Inferior parietal cortex (tissue), 1 donor: ENCODE results near the gene TSPAN15.

Experiments used
- DNase-seq: peaks from one replicate; pipeline ENCODE4 v3.0.0-alpha.2; 2016; ENCODE audit errors: extremely low spot score

The TSPAN15 gene

DNA sequence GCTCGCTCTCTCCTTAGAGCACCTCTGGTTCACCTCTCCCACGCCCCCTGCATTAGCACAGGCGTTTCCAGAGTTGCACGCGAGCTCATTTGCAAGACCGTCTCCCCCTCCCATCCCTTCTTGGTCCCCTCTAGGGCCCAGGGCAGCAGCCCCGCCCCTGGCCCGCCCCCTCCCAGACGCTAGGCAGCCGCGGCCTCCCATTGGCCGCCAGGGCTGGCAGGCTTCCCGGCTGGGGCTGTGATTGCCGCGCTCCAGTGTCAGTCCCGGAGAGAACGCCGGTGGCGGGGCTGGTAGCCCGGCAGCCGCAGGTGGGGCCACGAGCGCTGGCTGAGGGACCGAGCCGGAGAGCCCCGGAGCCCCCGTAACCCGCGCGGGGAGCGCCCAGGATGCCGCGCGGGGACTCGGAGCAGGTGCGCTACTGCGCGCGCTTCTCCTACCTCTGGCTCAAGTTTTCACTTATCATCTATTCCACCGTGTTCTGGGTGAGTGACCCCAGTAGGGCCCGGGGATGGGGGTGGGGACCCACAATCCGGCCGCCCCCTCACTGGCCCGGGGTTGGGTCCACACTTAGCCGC, at the start of gene TSPAN15:
TSPAN15 (plus strand) TSS at position 257 of the 575 bp plus-strand sequence; CDS start at position 387, 130 bp downstream.
- peak; percentile 86 for DNase-seq

DNA sequence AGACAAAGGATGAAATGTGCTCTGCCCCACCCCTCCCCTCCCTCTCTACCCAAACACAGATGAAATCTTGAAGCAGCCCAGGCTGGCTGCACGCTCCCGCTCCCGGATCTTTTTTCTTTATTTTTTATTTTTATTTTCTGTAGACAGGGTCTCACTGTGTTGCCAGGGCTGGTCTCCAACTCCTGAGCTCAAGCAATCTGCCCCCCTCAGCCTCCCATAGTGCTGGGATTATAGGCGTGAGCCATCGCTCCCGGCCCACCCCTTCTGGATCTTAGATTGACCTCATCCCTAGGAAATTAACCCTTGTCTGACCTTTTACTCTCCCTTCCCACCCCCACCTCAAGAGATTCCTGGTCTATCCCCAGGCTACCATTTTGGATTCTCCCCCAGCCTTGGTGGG, 48.9 kb upstream of the TSPAN15 start:
- DNase-seq, result no peak

DNA sequence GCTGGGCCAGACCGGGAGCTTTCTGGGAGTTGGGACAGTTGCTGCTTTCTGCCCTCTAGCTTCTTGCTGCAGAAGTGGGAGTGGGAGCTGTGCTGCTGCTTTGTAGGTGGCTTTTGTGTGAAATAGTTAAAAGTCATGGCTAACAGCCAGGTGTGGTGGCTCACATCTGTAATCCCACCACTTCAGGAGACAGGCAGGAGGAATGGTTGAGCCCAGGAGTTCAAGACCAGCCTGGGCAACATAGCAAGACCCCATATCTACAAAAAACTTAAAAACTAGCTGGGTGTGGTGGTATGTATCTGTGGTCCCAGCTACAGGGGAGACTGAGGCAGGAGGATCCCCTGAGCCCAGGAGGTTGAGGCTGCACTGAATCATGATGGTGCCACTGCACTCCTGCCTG, 48.2 kb upstream of the TSPAN15 start:
- DNase-seq, result no peak

DNA sequence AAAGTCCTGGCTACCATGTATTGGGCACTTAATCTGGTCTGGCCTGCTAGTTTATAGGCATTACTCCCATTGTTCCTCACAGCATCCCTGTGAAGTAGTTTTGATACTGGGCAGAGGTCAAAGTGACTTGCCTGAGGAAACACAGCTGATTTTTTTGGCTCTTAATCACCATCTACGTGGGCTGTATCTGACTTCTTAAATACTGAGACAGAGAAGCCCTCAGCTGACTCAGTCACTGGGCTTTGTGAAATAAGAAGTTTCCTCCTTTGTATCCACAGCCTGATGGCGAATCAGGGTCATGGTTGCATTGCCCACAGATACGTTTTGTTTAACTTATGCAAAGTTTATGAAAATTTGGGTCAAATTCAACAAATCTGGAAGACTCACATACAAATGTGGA, 47.7 kb upstream of the TSPAN15 start:
- no peak for DNase-seq

DNA sequence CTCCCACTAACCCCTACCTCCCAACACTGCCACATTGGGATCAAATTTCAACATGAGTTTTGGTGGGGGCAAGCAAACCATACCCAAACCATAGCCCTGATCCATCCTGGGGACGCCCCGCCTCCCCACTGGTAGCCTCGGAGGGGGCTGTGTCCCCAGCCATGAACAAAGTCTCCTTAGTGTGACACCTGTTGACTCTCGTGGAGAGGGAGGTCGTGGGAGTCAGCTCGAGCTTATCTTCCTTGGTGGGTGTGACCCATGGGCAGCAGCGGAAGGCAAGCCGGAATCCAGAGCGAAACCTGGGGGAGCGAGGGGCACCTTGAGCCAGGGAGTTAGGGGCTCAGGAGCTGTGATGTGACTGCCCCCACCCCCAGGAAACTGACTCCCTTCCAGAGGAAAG, 46.5 kb upstream of the TSPAN15 start:
- no peak for DNase-seq

DNA sequence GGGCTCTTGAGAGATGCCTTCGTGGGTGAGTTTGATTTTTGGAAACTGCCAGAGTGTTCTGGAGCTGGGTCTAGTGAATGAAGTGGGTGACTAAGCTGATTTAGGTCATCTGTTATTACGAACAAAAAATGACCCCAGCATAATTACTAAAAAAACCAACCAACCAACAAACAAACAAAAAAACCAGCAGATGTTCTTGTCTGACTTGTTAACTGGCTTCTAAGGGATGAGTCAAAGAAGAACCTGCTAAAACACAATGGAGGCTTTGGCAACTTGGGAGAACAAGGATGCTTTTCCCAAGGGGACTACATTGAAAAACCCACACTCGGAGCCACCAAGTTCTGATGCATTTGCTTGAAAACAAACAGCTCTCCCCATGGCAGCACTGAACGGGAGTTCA, 46.0 kb upstream of the TSPAN15 start:
- no peak for DNase-seq

DNA sequence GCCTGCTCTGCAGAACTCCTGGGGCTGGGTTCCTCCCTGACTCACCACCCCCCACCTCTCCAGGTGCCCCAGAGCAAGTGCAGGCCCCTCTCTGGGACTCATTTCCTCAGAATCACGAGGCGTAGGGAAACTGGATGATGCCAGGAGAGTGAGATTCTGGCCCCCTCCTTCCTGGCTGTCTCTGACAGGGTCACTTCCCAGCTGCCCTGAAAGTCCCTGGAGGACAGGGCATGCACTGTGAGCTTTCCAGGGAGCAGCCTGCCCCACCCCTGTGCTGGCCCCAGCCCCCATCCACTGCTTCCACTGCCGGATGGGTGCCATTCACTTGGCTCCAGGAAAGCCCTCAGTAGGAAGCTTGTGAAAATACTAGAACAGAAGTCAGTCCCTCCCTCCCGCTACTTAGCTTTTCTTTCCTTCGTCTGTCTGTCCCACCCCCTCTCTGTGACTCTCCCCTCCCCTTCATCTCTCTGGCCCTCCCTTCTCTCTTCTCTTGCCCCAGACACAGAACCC, 44.9 kb upstream of the TSPAN15 start:
- no peak for DNase-seq

DNA sequence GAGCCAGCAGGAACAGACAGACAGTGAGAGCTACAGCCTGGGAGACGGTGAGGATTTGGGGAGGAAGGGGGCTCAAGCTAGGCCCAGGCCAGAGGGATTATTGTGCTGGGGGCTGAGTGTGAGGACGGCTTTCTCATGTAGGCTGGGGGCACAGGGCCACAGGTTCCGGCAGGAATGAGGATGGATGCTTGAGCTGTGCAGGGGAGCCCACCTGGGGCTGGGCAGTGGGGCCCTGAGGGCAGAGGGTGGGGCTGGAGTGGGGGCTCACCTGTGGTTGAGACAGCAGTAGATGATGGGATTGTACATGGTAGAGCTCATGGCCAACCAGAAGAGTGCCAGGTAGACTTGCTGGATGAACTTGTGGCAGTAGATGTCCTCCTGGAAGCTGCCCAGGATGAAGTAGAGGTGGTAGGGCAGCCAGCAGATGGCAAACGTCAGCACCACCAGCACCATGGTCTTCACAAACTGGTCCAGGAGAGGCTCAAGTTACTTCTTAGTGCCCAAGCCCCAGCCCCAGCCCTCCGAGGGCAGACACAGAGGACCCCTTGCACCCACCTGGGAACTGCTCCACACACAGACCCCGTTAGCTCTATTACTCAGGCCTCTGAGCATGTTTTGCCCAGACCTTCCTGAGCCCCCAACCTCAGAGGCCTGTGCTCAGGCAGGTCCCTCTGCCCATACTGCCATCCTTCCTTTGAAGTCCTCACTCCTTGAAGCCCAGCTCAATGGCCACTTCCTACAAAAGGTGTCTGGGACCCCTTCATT, 44.3 kb upstream of the TSPAN15 start:
- no peak for DNase-seq

DNA sequence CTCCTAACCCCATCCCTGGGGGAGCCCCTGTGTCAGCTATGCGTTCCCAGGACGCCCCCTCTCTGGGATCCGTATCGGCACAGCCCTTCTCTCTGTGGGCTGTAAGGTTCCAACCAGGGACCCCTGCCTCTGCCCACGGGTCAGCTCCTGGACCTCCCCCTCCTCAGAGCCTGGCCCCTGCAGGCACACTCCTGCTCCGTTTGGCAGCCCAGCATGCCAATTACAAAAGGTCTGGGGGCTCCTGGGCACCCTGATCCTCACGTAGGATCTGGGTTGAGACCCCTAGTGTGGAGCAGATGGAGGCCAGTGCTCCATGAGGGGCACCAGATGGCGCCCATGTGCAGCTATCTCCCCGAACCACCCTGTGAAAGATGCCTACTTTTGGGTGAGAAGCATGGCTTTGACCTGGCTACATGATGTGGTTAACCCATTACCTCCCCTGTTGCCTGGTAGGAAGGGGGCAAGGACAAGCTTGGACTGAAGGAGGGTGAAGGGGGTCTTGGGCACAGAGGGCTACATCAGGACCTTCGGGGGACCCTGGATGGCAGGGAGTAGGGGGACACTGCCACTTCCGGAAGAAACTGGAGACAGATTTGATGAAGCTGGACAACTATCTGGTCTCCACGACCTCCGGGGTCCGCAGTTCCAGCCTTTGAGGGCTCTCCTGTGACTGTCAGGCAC, 43.5 kb upstream of the TSPAN15 start:
- DNase-seq, result no peak

DNA sequence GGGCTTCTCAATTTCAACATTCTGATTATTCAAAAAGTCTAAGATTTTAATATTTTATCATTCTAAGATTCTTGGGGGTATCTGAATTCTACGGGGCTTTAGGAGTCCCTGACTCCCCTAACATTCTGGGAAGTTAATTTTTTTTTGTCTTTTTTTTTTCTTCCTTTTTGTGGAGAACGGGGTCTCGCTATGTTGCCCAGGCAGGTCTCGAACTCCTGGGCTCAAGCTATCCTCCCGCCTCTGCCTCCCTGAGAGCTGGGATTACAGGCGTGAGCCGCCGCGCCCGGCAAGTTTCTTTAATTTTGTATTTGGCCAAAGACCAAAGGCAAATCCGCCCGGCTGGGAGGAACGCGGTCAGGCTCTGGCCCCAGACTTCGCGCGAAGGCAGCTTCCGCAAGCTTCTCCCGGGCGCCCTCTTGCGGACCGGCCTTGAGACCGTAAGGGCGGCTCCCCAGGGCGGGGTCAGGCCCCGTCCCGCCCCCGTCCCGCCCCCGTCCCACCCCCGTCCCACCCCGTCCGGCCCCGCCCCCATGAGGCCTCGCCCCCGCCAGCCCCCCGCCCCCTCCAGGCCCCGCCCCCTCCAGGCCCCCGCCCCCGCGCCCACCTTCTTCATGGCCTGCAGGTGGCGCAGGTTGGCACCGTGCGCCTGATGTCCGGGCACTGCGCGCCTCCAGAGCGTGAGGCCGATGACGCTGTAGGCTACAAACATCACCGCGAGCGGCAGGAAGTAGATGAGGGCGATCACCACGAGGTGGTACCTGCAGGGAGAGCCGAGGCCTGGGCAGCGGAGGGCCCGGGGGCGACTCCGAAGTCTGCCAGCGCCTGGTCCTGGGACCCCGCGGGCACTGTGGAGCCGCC, 42.7 kb upstream of the TSPAN15 start:
- DNase-seq, result peak; percentile 87

DNA sequence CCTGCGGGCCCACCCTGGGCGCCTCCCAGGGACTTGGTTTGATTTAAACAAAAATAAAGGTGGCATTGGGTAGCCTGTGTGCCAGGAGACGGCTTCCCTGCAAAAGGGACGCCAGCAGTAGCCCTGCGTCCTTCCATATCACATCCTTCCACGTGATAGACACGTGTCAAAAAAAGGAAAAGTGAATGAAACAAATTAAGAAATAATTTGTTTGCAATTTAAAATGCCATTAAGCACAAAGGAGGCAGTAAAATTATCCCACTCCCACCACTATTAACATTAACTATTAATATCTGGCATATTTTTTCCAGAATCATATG, 42.1 kb upstream of the TSPAN15 start:
- peak; percentile 41 for DNase-seq

DNA sequence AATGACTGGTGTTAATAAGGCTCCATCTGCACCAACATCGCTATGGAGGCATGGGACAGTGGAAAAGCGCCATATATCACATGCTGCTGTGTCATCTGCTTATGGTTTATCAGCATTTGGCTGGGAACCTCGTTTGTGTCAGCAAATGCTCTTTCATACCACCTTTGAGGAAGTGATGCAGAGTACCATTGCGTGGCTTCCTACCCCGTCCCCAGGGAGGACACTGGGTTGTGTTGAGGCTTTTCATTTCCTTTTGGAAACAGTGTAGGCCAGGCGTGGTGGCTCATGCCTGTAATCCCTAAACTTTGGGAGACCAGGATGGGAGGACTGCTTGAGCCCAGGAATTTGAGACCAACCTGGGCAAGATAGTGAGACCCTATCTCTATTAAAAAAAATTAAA, 41.3 kb upstream of the TSPAN15 start:
- no peak for DNase-seq

DNA sequence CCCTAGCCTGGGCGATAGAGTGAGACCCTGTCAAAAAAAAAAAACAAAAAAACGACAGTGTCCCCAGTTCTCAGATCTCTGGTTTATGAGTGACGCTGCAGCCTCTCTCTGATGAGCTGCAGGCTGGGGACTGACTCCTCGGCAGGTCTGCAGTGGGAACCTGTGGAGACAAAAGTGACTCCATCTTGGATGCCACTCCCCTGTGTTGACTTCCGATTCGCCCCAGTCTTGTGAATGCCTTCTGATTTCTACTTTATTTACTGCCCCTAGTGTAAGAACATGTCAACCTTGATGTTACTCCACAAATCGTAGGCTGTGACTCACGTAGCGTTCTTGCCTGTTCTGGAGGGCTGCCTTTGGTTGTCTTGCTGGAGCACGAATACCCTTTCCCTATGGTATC, 40.8 kb upstream of the TSPAN15 start:
- DNase-seq, result no peak

DNA sequence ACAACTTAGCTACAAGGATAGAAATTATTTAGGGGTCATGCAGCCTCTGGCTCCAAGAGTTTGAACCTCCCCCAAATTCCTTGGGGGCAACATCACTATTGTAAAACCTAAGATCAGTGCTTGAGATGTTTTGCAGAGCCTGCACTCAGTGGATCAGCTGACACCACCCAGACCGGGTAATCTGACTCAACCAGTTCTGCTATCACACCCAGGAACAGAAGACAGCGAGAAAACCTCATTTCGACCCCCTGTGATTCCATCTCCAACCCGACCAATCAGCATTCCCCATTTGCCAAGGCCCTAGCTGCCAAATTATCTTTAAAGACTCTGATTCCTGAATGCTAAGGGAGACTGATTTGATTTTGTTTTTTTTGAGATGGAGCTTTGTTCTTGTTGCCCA, 39.8 kb upstream of the TSPAN15 start:
- no peak for DNase-seq

DNA sequence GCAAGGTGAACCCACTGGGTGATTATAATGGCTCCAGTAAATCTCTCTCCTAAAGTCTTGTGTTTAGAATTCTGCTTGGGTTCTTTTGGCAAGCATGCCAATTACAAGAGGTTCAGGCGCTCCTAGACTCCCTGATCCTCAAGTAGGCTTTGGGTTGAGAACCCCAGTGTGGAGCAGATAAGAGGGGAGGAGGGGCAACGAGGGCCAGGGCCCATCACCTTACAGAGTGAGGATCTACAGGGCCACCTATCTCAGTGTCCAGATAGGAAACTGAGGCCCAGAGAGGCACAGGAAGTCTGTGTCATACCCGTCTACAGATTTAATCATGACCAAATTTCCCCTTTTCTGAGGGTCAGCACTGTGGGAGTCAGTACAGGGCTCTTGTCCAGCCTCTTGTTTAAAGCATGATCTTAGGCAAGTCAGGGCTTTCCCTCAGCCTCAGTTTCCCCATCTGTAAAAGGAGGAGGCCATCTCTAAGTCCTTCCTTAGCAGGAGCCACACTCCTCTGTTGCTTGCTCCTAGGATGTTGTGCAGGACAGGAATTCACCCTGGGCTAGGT, 39.0 kb upstream of the TSPAN15 start:
- DNase-seq, result no peak

DNA sequence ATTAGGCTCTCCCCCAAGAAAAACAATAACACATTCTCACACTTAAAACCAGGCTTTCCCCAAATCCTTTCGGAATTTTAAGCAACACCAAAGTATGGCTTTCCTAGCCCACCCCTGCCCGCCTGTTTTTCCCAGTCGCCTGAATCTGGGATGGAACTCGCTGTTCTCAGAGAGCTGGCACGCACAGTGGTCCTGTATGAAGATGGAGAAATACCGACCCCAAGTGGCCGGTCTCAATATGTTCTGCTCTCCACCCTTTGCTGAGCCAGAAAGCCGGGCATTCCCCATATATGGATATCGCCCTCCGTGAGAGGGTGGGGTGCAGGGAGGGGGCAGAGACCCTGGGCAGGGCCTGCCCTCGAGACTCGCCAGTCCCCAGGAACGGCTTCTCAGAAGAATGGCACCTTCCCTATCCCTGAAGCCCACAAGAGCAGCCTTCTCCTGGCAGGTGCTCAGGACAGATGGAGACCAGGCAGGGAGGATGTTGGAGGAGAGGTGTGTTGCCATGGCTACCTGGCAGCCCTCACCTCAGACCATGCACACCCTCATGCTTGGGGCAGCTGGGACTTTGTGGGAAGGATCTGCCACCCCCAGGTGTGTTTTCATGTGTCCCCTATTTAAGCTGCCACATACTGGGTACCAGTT, 37.9 kb upstream of the TSPAN15 start:
- DNase-seq, result peak; percentile 70

DNA sequence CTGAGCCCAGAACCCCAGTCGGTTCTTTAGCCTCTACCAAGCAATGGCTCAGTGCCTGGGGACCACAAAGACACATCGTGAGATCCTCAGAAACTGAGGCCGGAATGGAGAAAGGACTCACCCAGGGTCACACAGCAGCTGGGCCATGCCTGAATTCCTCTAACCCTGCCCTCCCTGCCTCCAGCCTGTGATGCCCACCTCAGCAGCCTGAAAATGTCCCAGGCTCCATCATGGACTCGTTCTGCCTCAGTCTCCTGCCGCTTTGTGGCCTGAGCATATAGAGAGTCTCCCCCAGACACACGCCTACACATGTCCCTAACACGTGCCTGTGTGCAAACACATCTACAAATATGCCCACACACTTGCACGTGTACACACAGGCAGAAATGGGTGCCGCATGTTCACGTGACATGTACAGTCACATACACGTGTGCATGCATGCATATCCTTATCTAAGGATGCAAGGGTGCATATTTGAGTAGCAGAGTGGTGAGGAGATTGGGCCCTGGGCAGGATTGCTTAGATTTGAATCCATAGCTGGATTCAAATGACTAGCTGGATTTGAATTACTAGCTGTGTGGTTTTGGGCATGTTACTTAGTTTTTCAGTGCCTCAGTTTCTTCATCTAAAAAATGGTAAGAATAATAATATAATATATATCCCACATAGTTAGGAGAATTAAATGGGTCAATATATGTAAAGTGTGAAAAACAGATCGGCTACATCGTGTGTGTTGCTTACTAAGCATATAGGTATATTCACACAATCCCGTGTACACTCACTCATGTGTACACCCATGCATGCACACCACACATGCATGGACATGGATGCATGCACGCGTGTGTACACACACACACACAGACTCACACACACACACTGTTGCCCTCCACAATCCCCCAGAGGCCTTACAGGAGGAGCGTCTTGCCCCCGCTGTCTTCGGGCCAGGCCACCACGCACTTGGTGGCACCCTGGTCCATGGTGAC, 36.9 kb upstream of the TSPAN15 start:
- DNase-seq, result no peak

DNA sequence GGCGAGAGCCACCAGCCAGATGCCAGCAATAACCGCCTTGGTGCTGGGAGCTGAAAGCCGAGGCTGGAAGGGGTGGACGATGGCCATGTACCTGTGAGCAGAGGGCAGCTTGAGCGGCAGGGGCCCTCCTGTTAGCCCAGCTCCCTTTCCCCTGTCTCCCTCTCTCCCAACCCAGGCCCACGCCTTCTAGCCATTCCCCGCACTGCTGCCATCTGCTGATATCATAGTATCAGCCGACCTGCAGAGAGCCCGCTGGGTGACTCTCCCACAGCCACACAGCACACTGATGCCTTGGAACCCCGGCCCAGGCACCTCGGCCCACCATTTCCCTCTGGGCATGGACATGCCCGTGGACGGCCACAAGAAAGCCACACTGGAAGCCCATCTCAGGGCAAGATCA, 36.2 kb upstream of the TSPAN15 start:
- DNase-seq, result no peak

DNA sequence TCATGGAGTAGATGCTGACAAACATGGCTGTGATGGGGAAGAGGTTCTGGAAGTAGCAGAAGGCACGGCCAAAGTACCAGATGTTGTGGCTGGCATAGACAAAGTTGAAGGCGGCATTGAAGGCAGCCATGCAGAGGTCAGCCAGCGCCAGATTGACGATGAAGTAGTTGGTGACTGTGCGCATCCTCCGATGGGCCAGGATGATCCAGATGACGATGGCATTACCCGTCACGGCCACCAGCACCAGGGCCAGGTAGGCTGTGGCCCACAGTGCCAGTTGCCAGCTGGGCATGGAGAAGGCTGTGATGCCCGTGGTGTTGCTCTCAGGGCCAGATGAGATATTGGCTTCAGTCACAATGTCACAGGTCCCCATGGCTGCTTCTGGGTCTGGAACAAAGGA, 35.3 kb upstream of the TSPAN15 start:
- DNase-seq, result no peak

DNA sequence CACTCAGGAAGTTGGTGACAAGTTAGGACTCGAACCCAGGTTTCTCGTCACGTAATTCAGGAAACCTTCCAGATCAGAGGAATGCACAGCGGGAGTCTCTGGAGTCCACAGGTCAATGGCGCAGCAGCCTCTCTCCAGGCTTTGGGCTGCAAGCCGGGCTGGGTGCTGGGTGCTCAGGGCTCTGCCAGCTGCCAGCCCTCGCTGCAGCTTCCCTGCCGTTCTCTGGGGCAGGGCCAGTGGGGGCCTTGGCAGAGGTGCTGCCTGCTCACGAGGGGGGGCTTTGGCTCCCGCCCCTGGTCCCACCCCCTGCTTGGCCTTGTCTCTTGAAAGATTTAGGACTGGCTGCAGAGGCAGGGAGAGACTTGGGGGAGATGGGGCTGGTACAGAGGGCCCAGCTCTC, 34.6 kb upstream of the TSPAN15 start, which contains the start of gene TACR2:
TACR2 (minus strand) TSS at position 224 of the 400 bp plus-strand sequence. CDS start 595 bp downstream, outside the sequence.
- no peak for DNase-seq
